ENCODE results near the gene NUDT2.

DNA sequence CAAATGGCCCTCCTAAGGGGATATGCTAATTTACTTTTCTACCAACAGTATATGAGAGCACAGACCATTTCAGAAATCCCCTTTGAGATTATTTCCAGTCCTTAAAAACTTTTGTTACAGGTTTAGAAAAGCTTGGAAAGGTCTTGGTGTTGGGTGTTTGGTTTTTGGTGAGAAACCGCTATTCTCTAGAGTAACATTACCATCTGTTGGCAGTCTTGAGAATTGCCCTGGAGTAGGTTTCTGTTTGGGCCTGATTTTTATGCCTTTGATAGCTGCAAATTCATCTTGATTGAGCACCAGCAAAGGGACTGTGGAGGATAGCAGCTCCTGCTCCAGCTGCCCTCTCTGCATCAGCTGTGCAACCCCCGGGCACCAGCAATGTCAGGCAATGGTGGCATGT, 8.0 kb downstream of the NUDT2 start:
- TF ChIP-seq POLR2A (IDR thresholded peaks at IDR 0.05; ENCODE audit: low read length) (no peak), GATA1 (IDR thresholded peaks at IDR 0.05; ENCODE audit: low read depth, low read length) (no peak)
